Endothelial cell of umbilical vein (primary cell): ENCODE data around the gene BUD31. TPM values are rescaled to one million over a fixed set of nuclear protein-coding genes. Genes with fewer than 3 reads are reported as not detected.

Source experiments
- BruUV-seq: library from RNA; stranded (reverse); fragments of 400-500 nt; replicated peaks from 2 replicates; lab custom pipeline; 2021; lab: Mats Ljungman, UMichigan
- CTCF ChIA-PET: fragments of 300-600, 350-600 bp; sonication (Branson Sonifier 250); formaldehyde crosslinking; loops from one replicate; lab custom pipeline; 2021; ENCODE audit warnings: antibody characterized with exemption, inconsistent platforms; lab: Charles Lee
- POLR2A ChIA-PET: fragments of 300-600, 350-600 bp; sonication (Branson Sonifier 250); formaldehyde crosslinking; loops from one replicate; lab custom pipeline; 2021; ENCODE audit warnings: antibody characterized with exemption, inconsistent platforms; lab: Charles Lee
- DNase-seq: peaks from one replicate; pipeline ENCODE4 v3.0.0-alpha.2; 2011; ENCODE audit warnings: low read depth, low spot score
- FAIRE-seq: peaks from 2 replicates; lab custom pipeline; 2011; peaks lifted over from hg19 to GRCh38; lab: Jason Lieb, UNC
- H2AFZ ChIP-seq: 2 replicates; pipeline ENCODE4 v1.6.0; 2012; ENCODE audit warnings: low read depth, low read length, control low read depth, inconsistent platforms
- H3K27ac ChIP-seq: 2 replicates; pipeline ENCODE4 v1.5.1; 2011; ENCODE audit warnings: low read depth, mild to moderate bottlenecking, control low read depth, low read length, moderate library complexity; ENCODE audit not compliant: insufficient read depth
- H3K27me3 ChIP-seq, 2 experiments: 2 replicates each; pipeline versions ENCODE4 v1.6.0 to v1.6.1; 2011; ENCODE audit warnings: low read length in 2 of 2, mixed read lengths in 1 of 2; ENCODE audit not compliant: control insufficient read depth in 2 of 2, insufficient read depth in 2 of 2
- H3K36me3 ChIP-seq, 2 experiments: 2 replicates in 1 of 2; 3 replicates in 1 of 2; pipeline ENCODE4 v1.5.1; 2011; ENCODE audit warnings: low read length in 2 of 2, mild to moderate bottlenecking in 1 of 2, moderate library complexity in 1 of 2; ENCODE audit not compliant: control insufficient read depth in 2 of 2, insufficient read depth in 2 of 2; ENCODE audit errors: extremely low read depth in 1 of 2
- H3K4me1 ChIP-seq: 3 replicates; pipeline ENCODE4 v1.5.1; 2011; ENCODE audit warnings: mild to moderate bottlenecking, low read length; ENCODE audit not compliant: control insufficient read depth, insufficient read depth; ENCODE audit errors: extremely low read depth
- H3K4me2 ChIP-seq: 2 replicates; pipeline ENCODE4 v1.6.1; 2011; ENCODE audit warnings: low read length, control low read depth, mixed read lengths; ENCODE audit not compliant: insufficient read depth
- H3K4me3 ChIP-seq, 3 experiments: fragments of 200-600 bp in 1 of 3; sonication (generic), shearing (Covaris generic) in 1 of 3; replicated peaks in 1 of 3; 2 replicates each; pipeline ENCODE4 v1.5.1; 2011 to 2016; ENCODE audit warnings: control low read depth in 3 of 3, low read length in 3 of 3, mild to moderate bottlenecking in 2 of 3, inconsistent platforms in 1 of 3, low read depth in 1 of 3, moderate library complexity in 1 of 3; ENCODE audit not compliant: insufficient read depth in 1 of 3
- H3K79me2 ChIP-seq: 2 replicates; pipeline ENCODE4 v1.6.0; 2012; ENCODE audit warnings: low read length, inconsistent platforms; ENCODE audit not compliant: control insufficient read depth, insufficient read depth
- H3K9ac ChIP-seq: replicated peaks from 2 replicates; pipeline ENCODE3; 2011; ENCODE audit warnings: low read length, control low read depth; ENCODE audit not compliant: insufficient read depth; ENCODE audit errors: extremely low read depth
- H3K9me1 ChIP-seq: replicated peaks from 3 replicates; pipeline ENCODE4 v1.6.0; 2011; ENCODE audit warnings: mild to moderate bottlenecking, low read length; ENCODE audit not compliant: control insufficient read depth, insufficient read depth; ENCODE audit errors: extremely low read depth
- H3K9me3 ChIP-seq: replicated peaks from 2 replicates; pipeline ENCODE4 v1.5.1; 2012; ENCODE audit warnings: low read length, inconsistent platforms; ENCODE audit not compliant: control insufficient read depth, insufficient read depth
- H4K20me1 ChIP-seq: replicated peaks from 2 replicates; pipeline ENCODE3; 2011; ENCODE audit warnings: mild to moderate bottlenecking, low read length; ENCODE audit not compliant: control insufficient read depth, insufficient read depth; ENCODE audit errors: extremely low read depth
- CTCF ChIP-seq, 2 donors: IDR thresholded peaks; 1 replicate in 1 of 2; 2 replicates in 1 of 2; pipeline ENCODE4 v1.5.1; 2011; ENCODE audit warnings: low read length in 2 of 2, mild to moderate bottlenecking in 2 of 2, moderate library complexity in 2 of 2, control low read depth in 1 of 2, inconsistent platforms in 1 of 2, low read depth in 1 of 2; ENCODE audit not compliant: insufficient read depth in 1 of 2; ENCODE audit errors: extremely low read depth in 1 of 2
- JUN ChIP-seq: IDR thresholded peaks from 2 replicates; pipeline ENCODE4 v1.6.1; 2011; ENCODE audit warnings: borderline replicate concordance, low read depth; ENCODE audit not compliant: insufficient read length, insufficient read depth
- POLR2A ChIP-seq: IDR thresholded peaks from 2 replicates; pipeline ENCODE4 v1.6.1; 2012; ENCODE audit warnings: low read depth, mild to moderate bottlenecking, control low read depth, low read length
- POLR2AphosphoS5 ChIP-seq: IDR thresholded peaks from 2 replicates; pipeline ENCODE4 v1.6.1; 2012; ENCODE audit warnings: low read depth, mild to moderate bottlenecking, control low read depth, low read length, moderate library complexity; ENCODE audit not compliant: insufficient read depth
- dilution Hi-C: fragments of 300-500 bp; cut with MboI; formaldehyde crosslinking; loops from one replicate; pipeline ENCODE4 v1.15.0; 2019; ENCODE audit warnings: low sequenced_read_pairs; ENCODE audit not compliant: extremely low pct_ligation_motif_present
- intact Hi-C: fragments of 100-400 bp; cut with micrococcal nuclease; formaldehyde crosslinking; loops from one replicate; pipeline ENCODE4 v1.10.0; 2022
- polyA plus RNA-seq, 4 experiments: library from polyadenylated mRNA; depleted of rRNA in 3 of 4; stranded (reverse) in 3 of 4; unstranded in 1 of 4; fragments of >200 nt; gene quantifications; 2 replicates each; pipeline versions ENCODE4 v1.2.1 to v1.2.3, GENCODE V29; 2011 to 2012; ENCODE audit warnings: missing spikeins in 1 of 4
- total RNA-seq: library from RNA; stranded (reverse); gene quantifications from 2 replicates; pipeline ENCODE4 v1.2.3, GENCODE V29; 2021

BUD31 gene
- total and polyA plus RNA-seq, 2 donors (not counting 3 experiments of a cell fraction or from before 2014, with no cell fraction given): 67.8 to 122 TPM

GRCh38 chr7:99392659-99393354 lies 16.0 kb upstream of the BUD31 start:
- ChIA-PET POLR2A (no interaction called here), CTCF (interaction anchor here (0.9 to 3.7 kb wide), 2 partner anchors 8 to 28 kb away, joined by 3 to 11 read pairs; no protein-coding TSS in a partner anchor)
- Histone ChIP-seq H3K4me1 (peaks cover 16% of the 10 kb centered on the region), H3K27me3 (no peaks in the 10 kb centered on the region), H3K9ac (no peak overlapping the region), H4K20me1 (no peaks in the 10 kb centered on the region), H3K27ac (peak overlapping the region; percentile 31), H3K9me3 (no peaks in the 10 kb centered on the region), H3K79me2 (peaks cover 5% of the 10 kb centered on the region), H3K36me3 (peaks cover 23 to 51% of the 10 kb centered on the region in 2 experiments), H3K4me3 (peak overlapping the region in 1 of 3 experiments; percentile 40), H3K9me1 (no peaks in the 10 kb centered on the region), H2AFZ (no peak overlapping the region), H3K4me2 (peak overlapping the region; percentile 21)
- intact Hi-C loops (loop anchor here (2.0 kb wide), 1 partner anchor 14 kb away; no protein-coding TSS in a partner anchor), dilution Hi-C loops (no loop called here)
- DNase-seq (peak; percentile 50), FAIRE-seq (peak; percentile 88)
- TF ChIP-seq POLR2A (peak; percentile 35), JUN (no peak), POLR2AphosphoS5 (peak; percentile 61), CTCF (IDR thresholded peaks at IDR 0.05; ENCODE audit: extremely low read depth in 1 of 2, insufficient read depth in 1 of 2, low read depth in 1 of 2, low read length in 2 of 2) (no peak)
- no TSS peak for BruUV-seq
